HUES48 (cell line): ENCODE data around the gene DOCK7.

Experiments used
- H3K27ac ChIP-seq: one replicate; pipeline ENCODE4 v1.7.0; 2013; ENCODE audit warnings: low read depth, low read length, inconsistent platforms
- H3K27me3 ChIP-seq: 2 replicates; pipeline ENCODE4 v1.6.1; 2013; ENCODE audit warnings: mild to moderate bottlenecking, low read length; ENCODE audit not compliant: control insufficient read depth, insufficient read depth
- H3K36me3 ChIP-seq: 2 replicates; pipeline ENCODE4 v1.6.1; 2013; ENCODE audit warnings: low read length; ENCODE audit not compliant: control insufficient read depth, insufficient read depth
- H3K4me1 ChIP-seq: 2 replicates; pipeline ENCODE4 v1.6.1; 2013; ENCODE audit warnings: mild to moderate bottlenecking, low read length; ENCODE audit not compliant: control insufficient read depth, insufficient read depth
- H3K4me3 ChIP-seq: 2 replicates; pipeline ENCODE4 v1.5.1; 2013; ENCODE audit warnings: mild to moderate bottlenecking, low read depth, low read length
- H3K9ac ChIP-seq: 2 replicates; pipeline ENCODE4 v1.6.1; 2013; ENCODE audit warnings: mild to moderate bottlenecking, low read depth, low read length, moderate library complexity
- H3K9me3 ChIP-seq: 2 replicates; pipeline ENCODE4 v1.6.1; 2013; ENCODE audit warnings: low read length; ENCODE audit not compliant: control insufficient read depth, insufficient read depth

Gene DOCK7

DNA sequence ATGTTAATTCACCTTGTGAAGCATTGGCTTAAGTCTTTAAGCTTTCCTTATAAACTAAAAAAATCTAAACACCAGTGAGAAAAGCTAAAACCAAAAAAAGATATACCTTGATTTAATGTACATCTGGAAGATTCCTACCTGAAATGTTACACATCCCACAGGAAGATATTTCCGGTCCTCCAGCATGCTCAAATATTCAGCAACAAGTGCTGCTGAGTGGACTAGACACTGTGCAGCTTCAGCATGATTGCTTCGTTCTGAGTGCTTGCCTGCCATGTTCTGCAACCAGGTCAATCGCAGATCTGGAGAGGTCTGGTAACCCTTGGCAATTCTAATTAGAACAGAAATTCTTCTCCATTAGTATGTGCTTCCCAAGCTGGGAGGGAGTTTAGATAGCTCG, 194.0 kb downstream of the DOCK7 start:
- H3K36me3 ChIP-seq, result peaks cover 11% of the 10 kb centered on the region; the same call in 1 of the 2 replicates
- no peak overlapping the region for H3K9ac ChIP-seq
- H3K9me3 ChIP-seq, result no peaks in the 10 kb centered on the region
- H3K27me3 ChIP-seq, result no peaks in the 10 kb centered on the region
- no peak overlapping the region for H3K4me3 ChIP-seq
- H3K4me1 ChIP-seq, result peaks cover 9% of the 10 kb centered on the region; the same call in 1 of the 2 replicates
- H3K27ac ChIP-seq, result peak overlapping the region; percentile 7

DNA sequence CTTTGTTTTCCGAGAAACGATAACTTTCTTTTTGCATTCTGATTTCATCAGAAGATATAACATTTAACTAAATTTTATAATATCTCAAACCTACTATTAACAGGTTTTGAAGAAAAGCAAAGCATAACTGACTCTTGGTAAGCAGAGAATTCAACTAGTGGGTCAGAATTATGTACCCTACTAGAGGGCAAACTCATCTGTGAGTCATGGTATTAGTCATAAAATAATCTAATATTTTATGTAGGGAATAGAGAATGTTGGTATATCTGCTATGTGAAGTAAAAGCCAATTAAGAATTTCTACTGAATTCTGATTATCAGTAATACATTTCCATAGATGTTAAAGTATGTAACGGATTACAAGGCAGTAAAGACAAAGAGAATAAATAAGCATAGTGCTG, 194.5 kb downstream of the DOCK7 start:
- Histone ChIP-seq H3K27me3 (no peaks in the 10 kb centered on the region), H3K9me3 (no peaks in the 10 kb centered on the region), H3K4me1 (peaks cover 9% of the 10 kb centered on the region; the same call in 1 of the 2 replicates), H3K27ac (no peak overlapping the region), H3K4me3 (no peak overlapping the region), H3K9ac (no peak overlapping the region), H3K36me3 (peaks cover 11% of the 10 kb centered on the region; the same call in 1 of the 2 replicates)

DNA sequence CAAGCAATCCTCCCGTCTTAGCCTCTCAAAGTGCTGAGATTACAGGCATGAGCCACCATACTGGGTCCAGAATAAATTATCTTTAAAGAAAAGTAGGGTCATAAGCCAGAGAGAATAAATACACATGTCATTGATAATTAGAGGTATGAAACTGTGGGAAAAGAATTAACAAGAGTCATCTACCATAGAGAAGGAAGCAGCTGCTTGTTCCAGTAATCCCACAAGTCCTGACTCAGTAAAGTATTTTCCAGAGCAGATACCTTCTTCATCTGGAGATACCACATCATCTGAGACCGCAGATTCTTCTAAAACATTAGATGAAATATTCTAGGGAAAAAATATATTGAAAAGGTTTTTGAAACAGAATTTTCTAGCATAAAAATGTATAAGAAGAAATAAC, 195.7 kb downstream of the DOCK7 start:
- Histone ChIP-seq H3K27me3 (no peaks in the 10 kb centered on the region), H3K4me1 (peaks cover 14% of the 10 kb centered on the region; the same call in 1 of the 2 replicates), H3K27ac (no peak overlapping the region), H3K4me3 (no peak overlapping the region), H3K36me3 (peaks cover 11% of the 10 kb centered on the region; the same call in 1 of the 2 replicates), H3K9me3 (no peaks in the 10 kb centered on the region), H3K9ac (no peak overlapping the region)

DNA sequence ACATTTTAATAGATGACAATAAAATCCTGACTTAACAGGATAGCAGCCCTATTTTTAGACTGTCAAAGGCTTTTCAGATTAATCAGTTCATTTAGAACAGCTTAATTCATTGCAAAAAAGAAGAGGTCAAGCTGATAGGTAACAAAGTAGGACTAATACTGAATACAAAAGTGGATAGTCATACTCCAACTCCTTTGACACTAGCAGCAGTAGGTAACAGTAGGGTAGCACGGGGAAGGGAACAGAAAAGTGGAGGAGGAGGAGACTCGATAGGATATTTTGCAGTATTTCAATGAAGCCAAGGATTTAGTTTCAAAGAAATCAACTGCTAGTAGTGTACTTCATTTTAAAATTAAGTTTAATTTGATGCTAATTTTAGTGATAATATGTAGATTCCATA, 200.2 kb downstream of the DOCK7 start:
- Histone ChIP-seq H3K9me3 (no peaks in the 10 kb centered on the region), H3K9ac (no peak overlapping the region), H3K36me3 (0 out of 2 replicates have a peak, but pooled peaks cover 4% of the 10 kb centered on the region), H3K4me1 (peaks cover 7% of the 10 kb centered on the region; the same call in 1 of the 2 replicates), H3K27me3 (no peaks in the 10 kb centered on the region), H3K27ac (peak overlapping the region; percentile 70), H3K4me3 (no peak overlapping the region)

DNA sequence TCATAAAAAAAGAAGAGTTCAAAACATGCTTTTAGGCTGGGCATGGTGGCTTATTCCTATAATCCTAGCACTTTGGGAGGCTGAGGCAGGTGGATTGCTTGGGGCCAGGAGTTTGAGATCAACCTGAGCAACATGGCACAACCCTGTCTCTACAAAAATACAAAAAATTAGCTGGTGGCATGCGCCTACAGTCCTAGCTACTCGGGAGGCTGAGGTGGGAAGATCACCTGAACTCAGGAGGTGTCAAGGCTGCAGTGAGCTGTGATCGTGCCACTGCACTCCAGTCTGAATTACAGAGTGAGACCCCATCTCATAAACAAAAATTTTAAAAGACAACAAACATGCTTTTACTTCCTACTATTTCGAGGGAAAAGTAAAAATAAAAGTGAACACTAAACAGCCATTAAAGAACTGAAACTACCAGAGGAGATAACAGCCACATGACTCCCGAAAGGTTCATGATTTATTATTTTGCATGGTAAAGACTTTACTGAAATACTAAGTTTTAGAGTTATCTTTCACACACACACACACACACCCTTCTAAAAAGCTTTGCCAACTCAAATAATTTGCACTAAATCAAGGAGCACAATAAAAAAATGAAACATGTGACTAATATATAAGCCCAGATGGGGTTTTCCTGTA, 203.2 kb downstream of the DOCK7 start:
- Histone ChIP-seq H3K4me3 (no peak overlapping the region), H3K4me1 (peaks cover 13% of the 10 kb centered on the region; the same call in 1 of the 2 replicates), H3K9ac (no peak overlapping the region), H3K27me3 (no peaks in the 10 kb centered on the region), H3K9me3 (no peaks in the 10 kb centered on the region), H3K36me3 (no peaks in the 10 kb centered on the region), H3K27ac (no peak overlapping the region)

DNA sequence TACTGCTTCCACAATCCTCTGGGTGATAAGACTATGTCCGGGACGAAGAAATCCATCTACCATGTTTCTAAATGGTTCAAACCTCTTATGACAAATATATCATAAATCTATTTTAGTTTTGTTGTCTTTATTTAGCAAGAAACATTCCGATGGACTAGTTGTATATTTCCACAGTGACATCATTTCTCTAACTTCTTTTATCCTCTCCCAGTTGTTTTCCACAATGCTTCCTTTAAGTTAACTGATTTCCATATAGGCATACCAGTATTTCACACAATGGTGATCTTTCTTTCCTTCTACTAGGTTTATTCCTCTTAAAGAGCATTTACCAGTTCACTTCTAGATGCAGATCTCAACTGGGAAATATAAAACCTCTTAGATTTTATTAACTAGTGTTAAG, 206.5 kb downstream of the DOCK7 start:
- Histone ChIP-seq H3K4me3 (no peak overlapping the region), H3K4me1 (peaks cover 20% of the 10 kb centered on the region), H3K27me3 (no peaks in the 10 kb centered on the region), H3K9me3 (no peaks in the 10 kb centered on the region), H3K9ac (no peak overlapping the region), H3K27ac (no peak overlapping the region), H3K36me3 (no peaks in the 10 kb centered on the region)

DNA sequence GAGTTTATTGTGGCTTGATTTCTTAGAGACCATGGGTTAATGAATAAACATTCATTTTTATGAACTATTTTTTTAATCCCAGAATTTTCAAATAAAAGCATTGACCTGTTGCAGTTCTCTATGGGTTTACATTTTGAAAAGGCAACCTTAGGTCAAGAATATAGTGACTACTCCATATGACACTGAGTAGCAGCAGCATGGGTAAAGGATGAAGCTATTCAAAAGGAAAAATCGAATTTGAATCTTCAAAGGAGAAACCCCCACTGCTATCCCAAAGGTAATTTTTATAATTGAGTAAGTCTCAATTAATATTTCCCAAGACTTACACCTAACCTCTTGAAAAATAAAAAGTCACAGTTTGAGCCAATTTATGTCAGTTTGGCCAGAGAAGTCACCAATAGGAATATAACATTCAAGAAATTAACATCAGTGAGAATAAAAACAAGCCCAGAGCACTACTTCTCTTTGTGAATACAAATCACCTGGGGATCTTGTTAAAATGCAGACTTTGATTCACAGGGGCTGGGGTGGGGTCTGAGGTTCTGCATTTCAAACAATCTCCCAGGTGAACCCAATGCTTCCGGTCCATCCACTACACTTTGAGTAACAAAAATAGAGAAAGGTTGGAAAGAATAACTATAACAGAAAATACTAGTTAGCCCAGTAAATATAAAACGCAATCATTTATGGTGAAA, 211.5 kb downstream of the DOCK7 start:
- H3K4me1 ChIP-seq, result peaks cover 27% of the 10 kb centered on the region
- H3K9ac ChIP-seq, result no peak overlapping the region
- H3K4me3 ChIP-seq, result peak overlapping the region; percentile 31; the same call in 1 of the 2 replicates
- no peaks in the 10 kb centered on the region for H3K9me3 ChIP-seq
- peaks cover 21% of the 10 kb centered on the region for H3K36me3 ChIP-seq
- H3K27me3 ChIP-seq, result no peaks in the 10 kb centered on the region
- H3K27ac ChIP-seq, result peak overlapping the region; percentile 75

DNA sequence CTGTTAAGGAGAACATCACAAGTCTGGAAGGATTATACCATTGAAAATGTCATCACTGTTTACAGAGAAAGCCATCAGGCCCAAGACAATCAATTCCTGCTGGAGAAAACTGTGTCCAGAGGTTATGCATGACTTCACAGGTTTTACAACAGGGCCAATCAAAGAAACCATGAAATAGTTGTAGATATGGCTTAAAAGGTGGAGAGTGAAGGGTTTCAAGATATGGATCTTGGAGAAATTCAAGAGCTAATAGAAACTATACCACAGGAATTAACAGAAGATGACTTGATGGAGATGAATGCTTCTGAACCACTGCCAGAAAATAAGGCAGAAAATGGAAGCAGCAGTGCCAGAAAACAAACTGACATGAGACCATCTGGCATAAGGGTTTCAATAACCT, 221.1 kb downstream of the DOCK7 start:
- Histone ChIP-seq H3K9ac (no peak overlapping the region), H3K27me3 (no peaks in the 10 kb centered on the region), H3K4me3 (no peak overlapping the region), H3K4me1 (no peaks in the 10 kb centered on the region), H3K27ac (no peak overlapping the region), H3K9me3 (no peaks in the 10 kb centered on the region), H3K36me3 (peaks cover 12% of the 10 kb centered on the region)

DNA sequence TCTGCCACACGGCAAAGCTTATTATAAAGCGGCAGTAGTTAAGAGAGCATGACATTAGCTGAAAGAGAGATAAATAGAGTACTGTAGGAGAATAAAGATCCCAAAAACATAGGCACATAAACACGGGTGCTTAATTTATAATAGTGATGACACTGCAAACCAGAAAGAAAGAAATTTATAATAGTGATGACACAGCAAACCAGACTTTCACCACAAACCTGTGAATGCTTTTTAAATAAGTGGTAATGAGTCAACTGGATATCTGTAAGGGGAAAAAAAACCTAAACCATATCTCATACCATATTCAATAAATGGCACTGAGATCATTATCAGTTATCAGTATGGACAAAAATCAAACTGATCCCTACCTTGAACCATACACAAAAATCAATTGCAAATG, 225.8 kb downstream of the DOCK7 start:
- H3K36me3 ChIP-seq, result no peaks in the 10 kb centered on the region; the same call in 1 of the 2 replicates
- no peaks in the 10 kb centered on the region for H3K27me3 ChIP-seq
- H3K9me3 ChIP-seq, result no peaks in the 10 kb centered on the region
- no peak overlapping the region for H3K9ac ChIP-seq
- H3K4me1 ChIP-seq, result no peaks in the 10 kb centered on the region
- no peak overlapping the region for H3K4me3 ChIP-seq
- no peak overlapping the region for H3K27ac ChIP-seq

DNA sequence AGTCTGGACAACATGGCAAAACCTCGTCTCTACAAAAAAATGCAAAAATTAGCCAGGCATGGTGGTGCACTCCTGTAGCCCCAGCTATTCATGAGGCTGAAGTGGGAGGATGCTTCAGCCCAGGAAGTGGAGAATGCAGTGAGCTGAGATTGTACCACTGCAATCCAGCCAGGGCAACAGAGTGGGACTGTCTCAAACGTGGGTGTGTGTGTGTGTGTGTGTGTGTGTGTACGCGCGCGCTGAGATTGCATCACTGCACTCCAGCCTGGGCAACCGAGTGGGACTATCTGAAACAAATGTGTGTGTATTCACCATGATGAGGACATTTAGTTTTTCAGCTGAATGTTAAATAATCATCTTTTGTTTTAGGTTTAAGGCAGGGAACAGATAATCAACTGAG, 230.2 kb downstream of the DOCK7 start:
- no peaks in the 10 kb centered on the region for H3K27me3 ChIP-seq
- no peaks in the 10 kb centered on the region for H3K4me1 ChIP-seq
- no peaks in the 10 kb centered on the region for H3K9me3 ChIP-seq
- H3K27ac ChIP-seq, result no peak overlapping the region
- H3K36me3 ChIP-seq, result peaks cover 36% of the 10 kb centered on the region
- no peak overlapping the region for H3K9ac ChIP-seq
- no peak overlapping the region for H3K4me3 ChIP-seq

DNA sequence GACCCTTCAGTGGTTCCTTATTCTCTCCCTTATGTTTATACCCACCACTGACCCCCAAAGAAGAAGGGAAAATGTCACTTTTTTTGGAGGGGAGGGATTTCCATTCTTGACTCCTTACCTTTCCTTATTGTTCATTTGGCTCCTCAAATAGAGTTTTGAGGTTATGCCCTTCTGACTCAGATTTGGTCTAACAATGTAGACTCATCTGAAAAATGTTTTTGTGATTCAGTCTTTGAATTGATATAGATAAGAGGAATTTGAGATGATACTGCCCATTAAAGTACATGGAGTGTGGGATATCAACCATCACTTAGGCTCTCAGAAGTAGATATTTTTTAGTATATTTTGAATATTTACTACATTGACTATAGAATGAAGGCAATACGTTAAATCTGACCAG, 235.2 kb downstream of the DOCK7 start:
- H3K27me3 ChIP-seq, result no peaks in the 10 kb centered on the region
- peaks cover 84% of the 10 kb centered on the region for H3K36me3 ChIP-seq
- H3K4me3 ChIP-seq, result no peak overlapping the region
- H3K9ac ChIP-seq, result no peak overlapping the region
- no peak overlapping the region for H3K27ac ChIP-seq
- H3K4me1 ChIP-seq, result no peaks in the 10 kb centered on the region
- no peaks in the 10 kb centered on the region for H3K9me3 ChIP-seq
